HG03280 (cell line): ENCODE data around the gene FUT6.

Source experiments
- ATAC-seq: cut with Tn5 transposase; IDR thresholded peaks from one replicate; pipeline ENCODE4 v1.9.1; 2021; ENCODE audit warnings: mild to moderate bottlenecking, moderate library complexity; ENCODE audit not compliant: unreplicated experiment

The FUT6 gene

DNA sequence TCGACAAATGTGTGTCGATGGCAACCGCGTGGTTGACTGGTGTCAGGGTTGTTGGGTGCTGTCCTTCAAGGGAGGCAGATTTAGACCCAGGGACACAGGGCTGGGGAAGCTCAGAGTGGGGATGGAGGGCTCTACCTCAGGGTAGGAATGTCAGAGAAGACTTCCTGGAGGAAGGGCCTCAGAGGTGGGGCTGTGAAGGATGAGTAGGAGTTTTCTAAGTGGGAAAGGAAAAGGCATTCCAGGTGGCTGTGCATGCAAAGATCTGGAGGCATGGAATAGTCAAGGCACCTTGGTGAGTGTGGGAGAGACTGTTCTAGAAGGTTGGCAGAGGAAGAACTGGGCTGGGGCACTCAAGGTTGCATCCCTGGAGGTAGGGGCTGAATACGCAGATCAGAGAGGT is 32.6 kb downstream of the FUT6 start:
- no peak for ATAC-seq

DNA sequence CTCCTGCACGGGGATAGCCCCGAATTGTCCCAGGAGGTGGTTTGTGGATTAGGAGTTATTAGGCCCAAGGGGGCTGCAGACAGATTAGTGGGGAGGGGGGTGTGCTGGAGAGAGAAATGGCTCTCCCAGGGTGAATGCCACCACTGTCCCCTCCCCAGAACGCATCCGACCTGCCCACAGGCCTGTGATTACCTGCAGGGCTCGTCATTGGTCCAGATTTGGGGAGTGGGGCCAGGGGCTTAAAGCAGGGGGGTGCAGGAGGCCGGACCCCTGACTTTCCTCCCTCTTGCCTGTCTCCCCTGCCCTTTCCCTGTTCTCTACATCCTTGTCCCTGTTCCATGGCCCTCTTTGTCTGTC is 33.4 kb downstream of the FUT6 start:
- ATAC-seq, result no peak

- ATAC-seq, result no peak
These were observed 33.9 kb downstream of the FUT6 start for GRCh38 chr19:5805462-5806132.

GRCh38 chr19:5804516-5805461 is 34.7 kb downstream of the FUT6 start, which contains the start of gene NRTN:
Gene NRTN (plus strand): TSS chr19:5805067. CDS start chr19:5824166, 19,099 bp downstream.
- no peak for ATAC-seq

DNA sequence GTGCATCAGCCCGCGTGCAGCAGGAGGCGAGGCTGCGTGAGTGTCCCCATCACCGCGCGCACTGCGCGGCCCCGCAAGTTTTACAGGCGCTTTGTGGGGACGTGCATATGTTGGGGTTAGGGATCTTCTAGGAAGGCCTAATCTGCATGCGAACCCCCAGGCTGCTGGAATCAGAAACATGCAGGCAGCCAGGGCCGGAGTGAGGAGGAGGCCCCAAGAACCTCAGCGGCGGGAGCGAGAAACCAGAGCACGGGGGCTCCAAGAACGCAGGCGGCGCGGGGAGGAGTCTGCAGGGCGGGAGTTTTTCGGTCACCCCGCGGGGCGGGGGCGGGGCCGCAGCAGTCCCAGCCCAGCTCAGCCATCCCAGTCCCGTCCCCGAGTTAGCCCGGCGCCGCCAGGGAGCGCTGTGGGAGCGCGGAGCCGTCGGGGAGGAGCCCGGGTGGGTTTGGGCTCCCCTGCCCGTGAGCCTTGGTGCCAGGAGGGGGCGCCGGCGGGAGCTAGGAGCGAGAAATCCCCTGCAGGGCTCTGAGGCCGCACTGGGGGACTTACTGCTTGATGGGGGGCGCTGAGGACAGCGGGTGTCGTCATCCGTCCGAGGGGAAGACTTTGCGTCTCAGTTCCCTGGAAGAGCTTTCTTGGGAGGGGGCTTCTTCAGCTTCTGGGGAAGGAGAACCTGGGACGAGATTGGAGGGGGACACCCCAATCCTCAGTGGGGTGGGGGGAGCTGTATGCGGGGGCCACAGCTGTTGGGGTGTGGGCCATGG is 35.6 kb downstream of the FUT6 start:
- ATAC-seq, result peak; percentile 79

- ATAC-seq, result no peak
These were observed 36.1 kb downstream of the FUT6 start for GRCh38 chr19:5803441-5803751.

- no peak for ATAC-seq
These were observed 37.5 kb downstream of the FUT6 start for GRCh38 chr19:5801796-5802619.

GRCh38 chr19:5800361-5801270 is 38.9 kb downstream of the FUT6 start:
- ATAC-seq, result no peak

DNA sequence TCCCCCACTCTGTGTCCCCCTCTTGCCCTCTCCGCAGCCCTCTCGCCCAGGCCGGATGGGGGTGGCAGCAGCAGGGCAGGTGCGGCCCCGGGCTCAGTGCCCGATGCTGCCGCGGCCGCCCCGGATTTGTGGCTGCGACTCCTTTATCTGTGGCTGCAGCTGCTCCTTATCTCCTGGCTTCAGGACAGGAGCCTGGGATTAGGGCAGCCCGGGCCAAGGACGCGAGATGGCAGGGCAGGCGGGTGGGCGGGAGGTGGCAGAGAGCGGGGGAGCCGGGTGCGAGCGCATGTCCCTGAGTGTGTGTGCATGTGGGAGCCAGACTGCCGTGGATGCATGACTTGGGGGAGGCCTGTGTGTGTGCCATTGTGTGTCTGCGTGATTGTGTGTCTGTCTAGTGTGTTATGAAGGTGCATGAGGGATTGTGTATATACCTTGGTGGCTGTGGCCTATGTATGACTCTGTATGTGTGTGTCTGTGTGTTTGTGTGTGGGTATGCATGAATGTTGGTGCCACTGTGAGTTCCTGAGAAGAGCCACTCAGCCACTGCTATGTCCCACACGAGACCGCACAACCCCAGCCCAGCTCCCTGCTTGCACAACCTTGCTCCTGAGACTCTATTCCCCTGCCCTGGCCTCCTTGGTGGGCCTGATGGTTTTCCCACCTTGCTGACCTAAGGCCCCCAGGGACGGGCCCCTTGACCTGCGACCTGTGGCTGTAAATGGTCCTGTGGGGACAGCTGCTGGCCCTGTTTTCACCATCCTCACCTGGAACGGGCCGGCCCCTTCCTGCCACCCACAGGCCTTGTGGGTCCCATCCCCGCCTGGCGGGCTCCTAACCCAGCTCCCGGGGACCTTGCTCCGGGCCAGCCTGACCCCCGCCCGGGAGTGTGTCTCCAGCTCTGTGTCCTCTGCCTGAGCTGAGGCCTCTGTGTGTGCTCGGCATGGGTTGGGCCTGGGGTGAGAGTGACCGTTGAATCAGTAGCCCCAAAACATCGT is 40.0 kb downstream of the FUT6 start:
- ATAC-seq, result no peak

DNA sequence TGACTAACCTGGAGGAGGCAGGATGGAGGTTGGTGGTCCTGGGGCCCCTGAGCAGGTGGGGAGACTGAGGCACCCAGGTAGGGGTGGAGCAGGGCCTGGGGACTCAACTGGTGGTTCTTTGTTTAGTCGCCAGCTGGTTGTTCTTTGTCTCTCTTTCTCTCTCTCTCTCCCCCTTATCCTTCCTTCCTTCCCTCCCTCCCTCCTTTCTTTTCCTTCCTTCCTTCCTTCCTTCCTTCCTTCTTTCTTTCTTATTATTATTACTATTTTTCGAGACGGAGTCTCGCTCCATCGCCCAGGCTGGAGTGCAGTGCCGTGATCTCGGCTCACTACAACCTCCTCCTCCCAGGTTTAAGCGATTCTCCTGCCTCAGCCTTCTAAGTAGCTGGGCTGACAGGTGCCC is 41.3 kb downstream of the FUT6 start:
- ATAC-seq, result no peak

GRCh38 chr19:5795382-5795919 is 44.1 kb downstream of the FUT6 start:
- no peak for ATAC-seq

- no peak for ATAC-seq
These were observed 46.3 kb downstream of the FUT6 start for GRCh38 chr19:5793188-5793587.

GRCh38 chr19:5792224-5792623 is 47.3 kb downstream of the FUT6 start:
- ATAC-seq, result no peak

GRCh38 chr19:5790559-5791520 is 48.7 kb downstream of the FUT6 start, which contains the start of gene DUS3L:
Gene DUS3L (minus strand): TSS chr19:5791163. CDS start chr19:5791141, 22 bp downstream.
- peak; percentile 90 for ATAC-seq

DNA sequence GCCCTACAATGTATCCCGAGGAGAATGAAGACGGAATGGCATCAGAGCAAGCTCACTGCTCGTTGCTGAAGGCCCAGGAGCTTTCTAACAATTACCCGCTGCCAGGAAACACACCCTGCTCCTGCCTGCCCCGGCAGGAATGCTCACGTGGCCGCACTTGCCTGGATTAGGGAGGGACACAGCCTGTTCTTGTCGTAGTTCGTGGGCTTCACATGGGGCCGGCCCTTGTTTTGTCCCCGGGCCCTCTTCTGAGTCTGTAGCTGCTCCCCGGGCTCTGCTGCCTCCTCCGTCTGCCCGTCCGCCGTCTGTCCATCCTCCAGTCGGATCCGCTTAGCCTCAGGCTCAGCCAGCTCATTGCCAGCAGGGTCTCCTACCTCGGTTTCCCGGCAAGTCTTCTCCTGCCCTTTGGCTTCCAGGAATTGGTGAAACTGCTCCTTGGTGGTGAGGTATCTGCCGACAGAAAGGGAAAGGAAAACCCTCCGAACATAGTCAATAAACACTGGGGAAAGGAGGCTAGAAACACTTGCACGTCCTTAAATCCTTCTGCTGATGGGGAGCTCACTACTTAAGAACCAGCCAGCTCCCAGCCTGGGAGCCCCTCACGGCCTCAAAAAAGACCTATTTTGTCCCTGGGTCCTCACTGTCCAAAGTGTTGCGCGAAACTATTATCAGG is 49.5 kb downstream of the FUT6 start:
- ATAC-seq, result no peak

DNA sequence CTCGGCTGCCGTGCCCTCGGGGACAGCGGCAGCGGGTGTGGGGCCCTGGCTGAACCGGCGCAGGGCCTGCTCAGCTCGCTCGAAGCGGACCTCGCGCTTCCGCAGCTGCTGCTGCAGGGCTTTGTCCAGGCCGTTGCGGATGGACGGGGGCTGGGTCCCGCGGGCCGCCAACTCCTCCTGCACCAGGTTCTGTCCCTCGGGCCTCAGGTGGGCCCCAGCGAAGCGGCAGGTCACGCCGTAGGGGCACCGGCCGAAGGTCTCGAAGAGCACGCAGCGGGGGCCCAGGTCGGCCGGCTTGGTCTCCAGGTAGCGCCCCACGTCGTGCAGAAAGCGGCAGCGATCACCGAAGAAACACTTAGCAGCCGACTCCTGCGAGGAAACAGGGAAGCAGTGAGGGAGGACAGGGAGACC is 50.1 kb downstream of the FUT6 start:
- no peak for ATAC-seq
